ENCODE data around the gene ABCD1.
"Not testable (repeated sequence)": the region's sequence is repeated elsewhere in the genome, so short reads cannot be mapped to it uniquely, and the experiment has no call there.

Gene ABCD1

DNA sequence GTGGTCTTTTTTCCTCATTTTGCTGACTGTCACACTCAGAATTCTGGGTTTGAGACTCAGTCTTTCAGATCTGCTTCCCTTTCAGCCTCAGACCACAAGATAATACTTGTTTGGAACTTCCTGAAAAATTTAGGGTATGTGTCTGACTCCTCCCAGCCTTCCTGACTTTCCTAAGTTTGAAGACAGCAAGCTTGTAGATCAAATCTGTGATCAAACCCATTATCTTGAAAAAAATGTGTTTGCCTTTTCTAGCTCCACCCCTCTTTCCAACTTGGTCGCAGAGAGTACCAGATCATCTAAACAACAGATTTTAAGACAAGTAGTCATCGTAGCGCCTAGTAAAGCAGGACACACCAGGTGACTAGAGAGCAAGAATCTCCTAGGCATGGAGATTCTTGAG lies 10.4 kb upstream of the ABCD1 start:
- no peak for DNase-seq

DNA sequence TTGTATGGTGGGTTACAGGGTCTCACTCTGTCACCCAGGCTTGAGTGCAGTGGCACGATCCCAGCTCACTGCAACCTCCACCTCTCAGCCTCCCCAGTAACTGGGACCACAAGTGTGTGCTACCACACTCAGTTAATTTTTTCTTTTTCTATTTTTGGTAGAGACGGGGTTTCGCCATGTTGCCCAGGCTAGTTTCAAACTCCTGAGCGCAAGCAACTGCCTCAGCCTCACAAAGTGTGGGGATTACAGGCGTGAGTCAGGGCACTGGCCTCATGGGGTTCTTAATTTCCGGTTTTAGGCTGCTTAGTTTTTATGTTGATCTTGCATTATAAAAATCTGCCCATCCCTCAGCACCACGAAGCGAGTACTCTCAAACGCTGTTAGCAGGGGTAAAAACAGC lies 7.2 kb upstream of the ABCD1 start:
- DNase-seq: no peak

DNA sequence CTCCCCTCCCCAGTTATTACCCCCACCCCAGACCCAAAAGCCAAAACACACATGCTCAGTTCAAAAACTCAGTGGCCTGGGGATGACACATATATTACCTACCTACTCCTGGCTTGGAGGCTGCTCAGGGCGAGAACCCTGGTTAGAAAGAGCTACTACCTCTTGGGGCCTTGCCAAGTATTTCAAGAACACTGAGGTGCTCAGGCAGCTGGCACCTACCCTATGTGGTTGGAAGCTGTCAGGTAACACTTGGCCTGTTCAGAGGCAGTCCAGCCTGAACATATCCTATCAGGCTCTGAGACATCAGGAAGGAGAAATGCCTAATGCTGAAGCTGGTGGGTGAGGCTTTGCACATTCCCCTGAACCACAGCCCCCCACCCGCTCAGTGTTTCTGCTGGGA lies 5.4 kb upstream of the ABCD1 start:
- peak; percentile 12 for DNase-seq

DNA sequence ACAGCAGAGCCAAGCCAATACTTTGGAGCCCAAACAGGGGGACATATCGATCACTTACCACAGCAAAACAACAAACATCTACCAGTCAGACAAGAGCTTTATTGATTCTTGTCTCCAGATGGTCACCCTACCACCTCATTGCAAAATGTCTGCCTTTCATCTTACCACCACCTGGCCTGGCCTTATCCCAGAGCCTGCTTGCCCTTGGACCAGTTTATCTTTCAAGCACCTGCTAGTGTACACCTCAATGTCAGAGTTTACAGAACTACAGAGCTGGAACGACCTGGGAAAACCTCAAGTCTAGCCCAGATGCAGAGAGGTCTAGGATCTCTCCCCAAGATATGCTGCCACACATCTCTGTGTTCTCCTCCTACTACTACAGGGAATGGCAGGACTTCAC lies 5.0 kb upstream of the ABCD1 start:
- DNase-seq: no peak

DNA sequence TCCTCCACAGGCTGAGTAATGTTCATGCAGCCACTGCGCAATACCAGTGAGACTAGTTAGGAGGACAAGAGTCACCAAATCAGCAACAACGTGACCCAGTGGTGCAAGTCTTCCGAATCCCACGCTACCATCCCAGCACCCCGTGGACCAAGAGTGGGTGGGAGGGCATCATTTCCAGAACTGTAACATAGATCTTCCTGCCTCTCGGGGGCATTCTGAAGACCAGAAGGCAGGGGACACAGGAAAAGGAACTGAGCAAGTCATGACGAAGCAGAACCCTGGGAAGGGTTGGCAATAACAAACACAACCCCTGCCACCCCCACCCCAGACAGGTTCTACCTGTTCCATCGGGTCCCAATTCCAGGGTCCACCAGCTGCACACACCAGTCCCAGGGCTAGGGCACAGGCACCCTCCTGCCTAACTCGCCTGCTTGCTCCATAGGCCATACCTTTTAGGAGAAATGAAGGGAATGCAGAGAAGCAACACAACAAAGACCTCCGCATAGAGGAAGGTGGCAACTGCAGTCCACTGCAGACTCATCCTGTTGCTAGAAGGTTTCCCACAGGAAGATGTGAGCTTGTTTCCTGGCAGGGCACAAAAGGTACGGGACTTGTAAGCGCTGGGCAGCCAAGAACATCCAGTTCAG lies 1.8 kb upstream of the ABCD1 start:
- no peak for DNase-seq

DNA sequence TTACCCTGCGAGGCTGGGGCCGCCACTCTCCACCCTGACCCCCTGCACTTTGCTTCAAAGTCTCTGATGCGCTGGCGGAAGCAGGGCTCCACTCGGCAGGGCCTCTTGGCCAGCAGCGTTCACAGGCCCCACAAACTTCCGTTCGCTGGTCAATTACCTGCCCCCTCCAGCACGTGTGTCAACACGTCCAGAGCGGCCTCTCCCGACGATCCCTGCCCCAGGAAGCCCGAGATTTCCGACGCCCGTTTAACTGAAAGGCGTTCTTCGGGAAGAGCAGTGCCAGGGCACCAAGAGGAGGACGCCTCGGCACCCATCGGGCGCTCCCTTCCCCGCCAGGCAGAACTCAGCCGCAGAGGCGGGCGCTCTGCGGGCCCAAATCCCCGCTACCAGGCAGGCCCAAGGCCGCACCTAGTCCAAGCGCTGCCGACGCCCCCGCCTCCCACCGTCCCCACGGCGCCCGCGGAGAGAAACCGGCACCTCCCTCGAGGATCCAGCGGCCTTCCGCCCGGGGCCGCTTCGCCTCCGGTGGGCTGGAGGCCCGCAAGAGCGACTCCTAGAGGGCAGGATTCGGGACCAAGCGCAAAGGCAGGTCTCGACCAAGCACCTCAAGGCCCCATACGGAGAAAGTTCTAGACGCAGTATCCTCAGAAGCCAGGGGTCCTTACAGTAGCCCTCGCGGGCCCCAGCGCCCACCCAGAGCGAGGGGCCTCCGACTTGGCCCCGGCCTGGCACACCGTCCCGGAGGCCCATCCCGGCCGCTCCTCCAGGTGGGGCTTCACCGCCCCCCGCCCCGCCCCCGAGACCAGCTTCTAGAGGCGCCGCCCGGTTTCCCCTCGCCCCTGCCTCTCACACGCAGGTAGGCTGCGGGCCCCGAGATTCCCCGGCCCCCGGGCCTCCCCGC lies 1.1 kb upstream of the ABCD1 start:
- peak; percentile 73 for DNase-seq

DNA sequence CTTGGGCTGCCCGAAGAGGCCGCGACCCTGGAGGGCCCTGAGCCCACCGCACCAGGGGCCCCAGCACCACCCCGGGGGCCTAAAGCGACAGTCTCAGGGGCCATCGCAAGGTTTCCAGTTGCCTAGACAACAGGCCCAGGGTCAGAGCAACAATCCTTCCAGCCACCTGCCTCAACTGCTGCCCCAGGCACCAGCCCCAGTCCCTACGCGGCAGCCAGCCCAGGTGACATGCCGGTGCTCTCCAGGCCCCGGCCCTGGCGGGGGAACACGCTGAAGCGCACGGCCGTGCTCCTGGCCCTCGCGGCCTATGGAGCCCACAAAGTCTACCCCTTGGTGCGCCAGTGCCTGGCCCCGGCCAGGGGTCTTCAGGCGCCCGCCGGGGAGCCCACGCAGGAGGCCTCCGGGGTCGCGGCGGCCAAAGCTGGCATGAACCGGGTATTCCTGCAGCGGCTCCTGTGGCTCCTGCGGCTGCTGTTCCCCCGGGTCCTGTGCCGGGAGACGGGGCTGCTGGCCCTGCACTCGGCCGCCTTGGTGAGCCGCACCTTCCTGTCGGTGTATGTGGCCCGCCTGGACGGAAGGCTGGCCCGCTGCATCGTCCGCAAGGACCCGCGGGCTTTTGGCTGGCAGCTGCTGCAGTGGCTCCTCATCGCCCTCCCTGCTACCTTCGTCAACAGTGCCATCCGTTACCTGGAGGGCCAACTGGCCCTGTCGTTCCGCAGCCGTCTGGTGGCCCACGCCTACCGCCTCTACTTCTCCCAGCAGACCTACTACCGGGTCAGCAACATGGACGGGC lies 579 bp downstream of the ABCD1 start:
- DNase-seq: peak; percentile 52

DNA sequence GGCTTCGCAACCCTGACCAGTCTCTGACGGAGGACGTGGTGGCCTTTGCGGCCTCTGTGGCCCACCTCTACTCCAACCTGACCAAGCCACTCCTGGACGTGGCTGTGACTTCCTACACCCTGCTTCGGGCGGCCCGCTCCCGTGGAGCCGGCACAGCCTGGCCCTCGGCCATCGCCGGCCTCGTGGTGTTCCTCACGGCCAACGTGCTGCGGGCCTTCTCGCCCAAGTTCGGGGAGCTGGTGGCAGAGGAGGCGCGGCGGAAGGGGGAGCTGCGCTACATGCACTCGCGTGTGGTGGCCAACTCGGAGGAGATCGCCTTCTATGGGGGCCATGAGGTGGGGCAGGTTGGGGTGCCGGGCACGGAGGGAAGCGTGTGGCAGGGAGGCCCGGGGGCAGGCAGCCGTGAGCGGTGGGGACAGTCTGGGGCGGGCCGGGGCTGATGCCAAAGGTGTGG lies 1.2 kb downstream of the ABCD1 start:
- DNase-seq: no peak

DNA sequence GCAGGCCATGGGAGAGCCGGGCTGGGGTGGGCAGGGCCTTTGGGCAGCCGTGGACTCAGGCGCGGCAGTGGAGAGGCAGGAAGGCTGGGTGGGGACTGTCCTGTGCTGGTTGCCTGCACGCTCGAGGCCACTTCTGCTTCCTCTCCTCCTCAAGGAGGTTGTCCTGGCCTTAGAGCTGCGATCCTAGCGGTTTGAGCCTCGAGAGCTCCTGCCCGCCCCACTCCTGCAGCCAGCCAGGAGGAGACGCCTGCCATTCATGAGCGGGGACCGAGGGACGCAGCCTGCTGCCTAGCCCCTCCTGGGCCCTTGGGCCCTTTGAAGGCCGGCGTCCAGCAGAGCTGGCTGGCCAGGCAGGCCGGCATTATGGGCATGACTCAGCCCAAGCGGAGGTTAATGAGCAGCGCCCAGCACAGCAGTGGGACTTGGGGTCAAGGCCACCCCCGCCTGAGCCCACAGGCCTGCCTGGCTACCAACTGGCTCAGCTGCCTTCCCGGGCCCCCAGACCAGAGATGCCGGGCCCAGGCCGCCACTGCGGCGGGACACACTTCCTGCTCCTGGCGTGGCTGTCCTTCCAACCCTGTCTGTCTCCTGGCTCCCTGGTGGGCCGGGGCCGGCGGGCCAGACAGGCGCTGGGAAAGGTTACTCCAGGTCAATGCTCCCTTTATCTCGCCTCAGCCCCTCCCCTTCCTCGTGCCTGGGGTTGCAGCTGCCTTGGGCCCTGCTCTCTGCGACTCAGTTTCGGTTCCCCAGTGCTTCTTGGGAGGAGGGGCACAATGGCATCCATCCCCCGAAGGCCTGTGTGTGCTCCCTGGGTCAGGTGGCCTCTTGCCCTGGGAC lies 1.8 kb downstream of the ABCD1 start:
- peak; percentile 92 for DNase-seq

DNA sequence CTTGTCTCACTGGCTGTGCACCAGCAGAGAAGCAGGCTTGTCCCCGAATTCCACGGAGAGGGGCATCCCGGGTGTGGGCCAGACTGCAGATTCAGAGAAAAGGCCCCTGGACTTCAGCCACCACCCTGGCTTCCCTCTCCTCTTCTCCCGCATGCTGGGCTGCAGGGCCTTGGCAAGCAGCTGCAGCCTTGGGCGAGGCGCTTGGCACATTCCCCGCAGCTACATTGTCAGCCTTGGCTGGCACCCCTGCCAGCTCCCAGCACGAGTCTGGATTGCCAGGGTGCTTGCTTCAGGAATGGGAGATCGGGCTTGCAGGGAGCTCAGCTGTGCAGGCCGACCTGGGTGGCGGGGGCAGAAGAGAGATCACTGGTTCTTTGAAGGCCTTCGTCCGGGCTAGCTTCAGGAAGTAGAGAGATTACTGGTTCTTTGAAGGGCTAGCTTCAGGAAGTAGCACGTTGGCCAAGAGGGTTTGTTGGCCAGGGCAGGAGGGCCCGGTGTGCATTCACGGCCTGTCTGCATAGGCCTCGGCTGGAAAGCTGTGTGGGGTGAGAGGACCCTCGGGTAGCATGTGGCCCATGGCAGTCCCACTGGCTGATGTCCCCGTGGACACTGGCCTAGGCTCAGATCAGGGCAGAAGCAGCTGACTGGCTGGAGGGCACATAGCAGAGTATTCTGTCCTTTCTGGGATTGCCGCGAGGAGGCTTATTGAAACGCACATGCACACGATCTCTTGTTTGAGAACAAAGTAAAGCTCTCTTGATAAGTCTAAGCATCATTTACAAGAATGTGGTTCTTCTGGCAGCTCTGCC lies 2.7 kb downstream of the ABCD1 start:
- DNase-seq: no peak

DNA sequence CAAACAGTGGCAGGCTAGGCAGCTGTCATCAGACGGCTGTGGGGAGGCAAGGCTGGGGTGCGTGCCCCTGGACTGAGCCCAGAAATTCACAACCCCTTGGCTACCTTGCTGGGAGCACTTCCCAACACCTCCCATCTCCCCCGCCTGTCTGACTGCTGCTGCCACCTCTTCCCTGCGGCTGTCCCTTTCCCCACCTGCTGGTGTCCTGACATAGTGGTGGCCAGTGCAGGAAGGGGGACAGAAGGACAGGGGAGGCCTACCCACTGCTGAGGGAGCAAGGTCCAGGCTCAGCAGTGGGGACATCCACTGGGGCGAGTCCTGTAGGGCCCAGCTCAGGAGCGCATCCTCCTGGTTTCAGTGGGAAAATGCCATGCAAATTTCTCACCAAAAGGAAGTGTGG lies 3.4 kb downstream of the ABCD1 start:
- DNase-seq: no peak

DNA sequence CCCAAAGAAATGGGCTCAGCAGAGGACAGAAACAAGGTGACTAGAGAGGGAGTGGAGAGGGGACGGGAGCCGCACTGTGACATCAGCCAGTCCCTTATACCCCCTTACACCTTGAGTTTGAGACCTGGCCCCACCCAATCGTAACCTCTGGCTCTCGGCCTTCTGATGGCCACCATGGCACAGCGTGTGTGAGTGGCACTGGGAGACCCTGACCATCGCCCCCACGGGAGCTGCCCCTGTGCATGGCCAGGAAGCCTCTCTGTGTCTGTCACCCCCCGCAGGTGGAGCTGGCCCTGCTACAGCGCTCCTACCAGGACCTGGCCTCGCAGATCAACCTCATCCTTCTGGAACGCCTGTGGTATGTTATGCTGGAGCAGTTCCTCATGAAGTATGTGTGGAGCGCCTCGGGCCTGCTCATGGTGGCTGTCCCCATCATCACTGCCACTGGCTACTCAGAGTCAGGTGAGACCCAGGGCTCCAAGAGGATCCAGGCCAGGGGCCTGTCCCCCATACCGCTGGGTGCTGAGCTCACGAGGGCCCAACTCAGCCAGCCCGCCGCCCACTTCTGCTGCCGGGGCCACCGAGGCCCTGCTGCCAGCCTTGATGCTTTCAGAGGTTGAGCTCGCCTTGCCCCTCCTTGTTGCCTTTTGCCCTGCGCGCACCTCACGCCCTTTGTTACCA lies 4.4 kb downstream of the ABCD1 start:
- DNase-seq: no peak

DNA sequence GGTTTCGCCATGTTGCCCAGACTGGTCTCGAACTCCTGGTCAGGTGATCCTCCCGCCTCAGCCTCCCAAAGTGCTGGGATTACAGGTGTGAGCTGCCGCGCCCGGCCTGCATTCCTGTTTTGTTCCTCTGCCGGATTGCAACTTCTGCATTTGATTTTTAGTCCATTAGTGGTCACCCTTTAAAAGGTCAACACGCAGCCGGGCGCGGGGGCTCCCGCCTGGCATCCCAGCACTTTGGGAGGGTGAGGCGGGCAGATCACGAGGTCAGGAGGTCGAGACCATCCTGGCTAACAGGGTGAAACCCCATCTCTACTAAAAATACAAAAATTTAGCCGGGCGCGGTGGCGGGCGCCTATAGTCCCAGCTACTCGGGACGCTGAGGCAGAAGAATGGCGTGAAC lies 5.5 kb downstream of the ABCD1 start:
- not testable (repeated sequence) for DNase-seq

DNA sequence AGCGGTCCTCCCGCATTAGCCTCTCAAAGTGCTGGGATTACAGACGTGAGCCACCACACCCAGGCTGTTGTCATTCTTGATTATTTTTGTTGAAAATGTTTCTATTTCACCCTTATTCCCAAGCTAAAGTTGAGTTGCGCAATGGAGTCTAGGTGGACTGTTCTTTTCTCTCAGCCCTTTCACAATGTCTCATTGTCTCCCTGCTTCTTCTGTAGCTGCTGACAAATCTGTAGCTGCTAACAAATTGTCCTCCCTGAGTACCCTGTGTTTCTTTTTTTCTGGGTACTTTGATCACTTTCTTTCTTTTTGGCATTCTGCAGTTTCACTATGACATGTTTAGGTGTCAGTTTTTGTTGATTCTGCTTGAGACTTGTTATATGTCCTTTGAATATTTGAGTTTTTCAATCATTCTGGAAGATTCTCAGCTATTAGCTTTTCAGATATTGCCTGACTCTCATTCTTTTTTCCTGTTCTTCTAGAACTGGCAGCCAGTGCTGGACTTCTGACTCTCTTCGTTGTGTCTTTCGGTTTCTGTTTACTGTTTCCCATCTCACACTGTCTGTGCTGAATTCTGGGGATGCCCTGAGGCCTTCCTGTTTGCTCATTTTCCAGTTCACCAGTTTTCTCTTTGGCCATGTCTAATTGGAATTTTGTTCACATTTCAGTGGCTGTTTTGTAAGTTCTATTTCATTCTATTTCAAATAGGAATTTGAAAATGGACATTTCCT lies 6.6 kb downstream of the ABCD1 start:
- no peak for DNase-seq

DNA sequence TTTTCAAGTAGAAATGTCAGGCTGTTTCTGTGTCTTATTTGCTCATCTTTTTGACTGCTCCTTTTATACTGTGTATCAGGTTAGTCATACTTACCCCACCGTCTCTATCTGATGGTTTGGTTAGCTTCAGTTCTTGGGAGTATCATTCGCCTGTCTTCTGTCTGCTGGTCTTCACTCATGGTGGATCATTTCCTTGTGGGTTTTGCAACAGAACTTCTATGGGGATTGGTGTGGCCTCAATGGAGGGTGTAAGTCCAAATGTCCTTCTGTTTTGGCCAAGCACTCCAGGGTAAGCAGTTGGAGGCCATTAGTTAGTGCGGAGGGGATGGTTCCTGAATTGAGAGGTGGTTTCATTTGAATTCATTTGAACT lies 7.2 kb downstream of the ABCD1 start:
- no peak for DNase-seq

DNA sequence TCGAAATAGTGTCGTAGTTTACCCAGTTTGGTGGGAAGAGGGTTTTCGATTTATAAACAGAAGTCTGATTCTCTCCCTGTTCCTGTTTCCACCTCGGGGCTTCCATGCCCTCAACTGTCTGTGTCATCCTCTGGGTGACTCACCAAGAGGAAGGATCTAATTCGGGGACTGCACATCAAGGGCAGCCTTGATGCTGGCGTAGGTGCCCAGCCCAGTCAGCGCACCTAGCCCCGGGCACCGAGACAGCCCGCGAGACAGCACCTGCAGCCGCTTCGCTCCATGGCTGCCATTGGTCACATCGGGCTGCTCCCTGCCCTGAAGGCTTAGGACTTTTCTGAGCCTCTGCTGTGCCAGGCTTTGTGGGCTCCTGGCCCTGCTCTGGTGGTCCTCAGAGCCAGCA lies 7.7 kb downstream of the ABCD1 start:
- no peak for DNase-seq

DNA sequence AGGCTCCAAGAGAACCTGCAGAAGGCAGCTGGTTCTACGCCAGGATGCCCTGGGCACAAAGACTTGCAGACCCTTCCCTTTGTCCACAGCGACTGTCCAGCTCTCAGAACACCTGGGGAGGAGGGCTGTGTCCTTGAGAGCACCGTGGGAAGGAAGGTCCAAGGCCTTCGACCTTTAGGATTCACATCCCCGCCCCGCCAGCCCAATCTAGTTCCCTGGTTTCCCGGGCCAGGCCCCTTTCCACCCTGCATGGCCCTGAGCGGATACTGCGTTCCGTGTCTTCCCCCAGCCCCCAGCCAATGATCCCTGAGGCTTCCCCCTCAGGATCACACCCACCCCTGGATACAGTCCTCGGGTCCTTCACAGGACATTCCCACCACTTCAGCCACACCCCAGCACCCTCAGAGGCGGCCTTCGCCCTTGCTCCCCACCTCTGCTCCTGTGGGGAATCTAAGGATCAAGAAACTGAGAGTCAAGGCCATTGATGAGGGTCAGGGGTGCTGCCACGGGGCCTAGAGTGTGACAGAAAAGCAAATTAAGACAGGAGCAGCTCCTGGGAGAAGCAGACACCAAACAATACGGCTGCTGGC lies 9.1 kb downstream of the ABCD1 start:
- no peak for DNase-seq

DNA sequence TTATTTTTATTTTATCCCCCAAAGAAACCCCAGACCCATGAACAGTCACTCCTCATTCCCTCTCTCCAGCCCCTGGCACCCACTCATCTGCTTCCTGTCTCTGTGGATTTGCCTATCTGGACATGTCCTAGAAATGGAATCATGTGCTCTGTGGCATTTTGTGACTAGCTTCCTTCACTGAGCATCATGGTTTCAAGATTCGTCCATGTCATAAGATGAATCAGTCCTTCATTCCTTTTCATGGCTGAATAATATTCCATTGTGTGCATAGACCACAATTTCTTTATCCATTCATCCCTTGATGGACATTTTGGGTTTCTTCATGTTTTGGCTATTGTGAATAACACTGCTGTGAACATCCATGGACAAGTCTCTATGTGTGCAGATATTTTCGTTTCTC lies 10.2 kb downstream of the ABCD1 start:
- DNase-seq: no peak

DNA sequence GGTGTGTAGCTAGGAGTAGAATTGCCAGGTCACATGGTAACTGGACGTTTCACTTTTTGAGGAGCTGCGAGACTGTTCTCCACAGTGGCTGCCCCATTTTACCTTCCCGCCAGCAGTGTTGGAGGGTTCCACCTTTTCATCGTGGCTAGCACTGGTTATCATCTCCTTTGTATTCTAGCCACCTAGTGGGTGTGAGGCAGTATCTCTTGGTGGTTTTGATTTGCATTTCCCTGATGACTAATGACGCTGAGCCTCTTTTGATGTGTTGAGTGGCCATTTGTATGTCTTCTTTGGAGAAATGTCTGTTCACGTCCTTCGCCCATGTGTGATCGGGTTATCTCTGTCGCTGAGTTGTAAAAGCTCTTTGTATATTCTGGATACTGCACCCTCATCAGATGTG lies 10.6 kb downstream of the ABCD1 start:
- peak; percentile 35 for DNase-seq

All from RPMI8226 (cell line).